Activated B cell treated with CpG ODN at 0.5 μM for 24 hours (primary cell): ENCODE measurements around the gene FARP2. TPM values are rescaled to one million over a fixed set of nuclear protein-coding genes. Genes with fewer than 3 reads are reported as not detected.

Experiments used
- ATAC-seq: fragments of 200-7000 bp; cut with Tn5 transposase; one replicate; pipeline ENCODE4 v1.10.0; 2021; ENCODE audit warnings: low read depth, mild to moderate bottlenecking, moderate library complexity
- CTCF ChIA-PET: fragments of 350-600 bp; sonication (Branson Sonifier 250); formaldehyde crosslinking; loops from one replicate; lab custom pipeline; 2021; ENCODE audit warnings: antibody characterized with exemption; lab: Charles Lee
- POLR2A ChIA-PET: fragments of 350-600 bp; sonication (Branson Sonifier 250); formaldehyde crosslinking; loops from one replicate; lab custom pipeline; 2021; ENCODE audit warnings: antibody characterized with exemption; lab: Charles Lee
- DNase-seq: peaks from one replicate; pipeline ENCODE4 v3.0.0; 2022
- H3K27ac Mint-ChIP-seq: one replicate; pipeline ENCODE4 v1.8.0; 2020; ENCODE audit warnings: mixed read lengths
- H3K27me3 Mint-ChIP-seq: one replicate; pipeline ENCODE4 v1.8.0; 2021; ENCODE audit warnings: mixed read lengths
- H3K36me3 Mint-ChIP-seq: one replicate; pipeline ENCODE4 v1.8.0; 2021; ENCODE audit warnings: low read depth, mixed read lengths
- H3K4me1 Mint-ChIP-seq: one replicate; pipeline ENCODE4 v1.8.0; 2021; ENCODE audit warnings: mixed read lengths
- H3K4me3 Mint-ChIP-seq: one replicate; pipeline ENCODE4 v1.8.0; 2020; ENCODE audit warnings: mild to moderate bottlenecking, mixed read lengths
- H3K9me3 Mint-ChIP-seq: one replicate; pipeline ENCODE4 v1.8.0; 2020; ENCODE audit warnings: mixed read lengths
- intact Hi-C: fragments of 100-400 bp; cut with micrococcal nuclease; formaldehyde crosslinking; loops from one replicate; pipeline ENCODE4 v1.15.1; 2024
- total RNA-seq: library from RNA; stranded (reverse); gene quantifications from 2 replicates; pipeline ENCODE4 v1.2.3, GENCODE V29; 2022
- TF ChIP-seq, protein P1 (sequence below): fragments of 200-600 bp; IDR thresholded peaks from one replicate; pipeline ENCODE4 v1.8.0; 2022; ENCODE audit warnings: antibody characterized with exemption, mild to moderate bottlenecking

Gene FARP2
- total RNA-seq, 1 donor from 2014 or later, result 91.2 TPM

DNA sequence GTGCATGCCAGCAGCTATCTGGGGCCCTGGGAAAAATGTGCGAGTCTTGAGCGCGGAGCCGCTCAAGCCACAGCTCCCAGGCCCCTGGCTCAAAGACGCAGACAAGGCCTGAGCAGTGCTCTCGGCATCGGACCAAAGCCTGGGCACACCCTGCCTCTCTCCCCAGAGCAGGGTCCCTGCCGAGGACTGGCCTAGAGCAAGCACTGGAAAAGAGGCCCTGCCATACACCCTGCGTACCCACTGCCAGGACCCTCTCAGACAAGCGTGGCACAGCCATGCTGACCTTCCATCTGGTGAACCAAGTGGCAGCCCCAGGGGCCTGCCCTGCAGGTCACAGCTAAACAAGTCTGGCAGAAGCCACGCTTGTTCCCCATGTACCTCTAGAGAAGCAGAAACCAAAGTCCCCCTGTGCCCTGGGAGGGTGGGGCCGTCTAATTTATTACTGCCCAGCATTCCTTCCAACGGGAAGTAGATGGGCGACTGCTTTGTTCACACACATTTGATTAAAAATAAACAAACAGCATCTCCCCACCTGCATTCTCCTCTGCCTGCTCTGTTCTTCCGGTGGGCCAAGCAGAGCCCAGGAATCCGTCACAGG, 138.3 kb downstream of the FARP2 start:
- H3K36me3 Mint-ChIP-seq, result peaks cover 66% of the 10 kb centered on the region
- no peaks in the 10 kb centered on the region for H3K27me3 Mint-ChIP-seq
- DNase-seq (no peak), ATAC-seq (no peak)
- no peaks in the 10 kb centered on the region for H3K4me1 Mint-ChIP-seq
- H3K27ac Mint-ChIP-seq, result no peak overlapping the region
- POLR2A ChIA-PET, result no interaction called here
- H3K4me3 Mint-ChIP-seq, result no peak overlapping the region
- TF ChIP-seq, protein P1, sequence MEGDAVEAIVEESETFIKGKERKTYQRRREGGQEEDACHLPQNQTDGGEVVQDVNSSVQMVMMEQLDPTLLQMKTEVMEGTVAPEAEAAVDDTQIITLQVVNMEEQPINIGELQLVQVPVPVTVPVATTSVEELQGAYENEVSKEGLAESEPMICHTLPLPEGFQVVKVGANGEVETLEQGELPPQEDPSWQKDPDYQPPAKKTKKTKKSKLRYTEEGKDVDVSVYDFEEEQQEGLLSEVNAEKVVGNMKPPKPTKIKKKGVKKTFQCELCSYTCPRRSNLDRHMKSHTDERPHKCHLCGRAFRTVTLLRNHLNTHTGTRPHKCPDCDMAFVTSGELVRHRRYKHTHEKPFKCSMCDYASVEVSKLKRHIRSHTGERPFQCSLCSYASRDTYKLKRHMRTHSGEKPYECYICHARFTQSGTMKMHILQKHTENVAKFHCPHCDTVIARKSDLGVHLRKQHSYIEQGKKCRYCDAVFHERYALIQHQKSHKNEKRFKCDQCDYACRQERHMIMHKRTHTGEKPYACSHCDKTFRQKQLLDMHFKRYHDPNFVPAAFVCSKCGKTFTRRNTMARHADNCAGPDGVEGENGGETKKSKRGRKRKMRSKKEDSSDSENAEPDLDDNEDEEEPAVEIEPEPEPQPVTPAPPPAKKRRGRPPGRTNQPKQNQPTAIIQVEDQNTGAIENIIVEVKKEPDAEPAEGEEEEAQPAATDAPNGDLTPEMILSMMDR, result no peak
- CTCF ChIA-PET, result no interaction called here
- intact Hi-C loops, result no loop called here
- H3K9me3 Mint-ChIP-seq, result no peaks in the 10 kb centered on the region

DNA sequence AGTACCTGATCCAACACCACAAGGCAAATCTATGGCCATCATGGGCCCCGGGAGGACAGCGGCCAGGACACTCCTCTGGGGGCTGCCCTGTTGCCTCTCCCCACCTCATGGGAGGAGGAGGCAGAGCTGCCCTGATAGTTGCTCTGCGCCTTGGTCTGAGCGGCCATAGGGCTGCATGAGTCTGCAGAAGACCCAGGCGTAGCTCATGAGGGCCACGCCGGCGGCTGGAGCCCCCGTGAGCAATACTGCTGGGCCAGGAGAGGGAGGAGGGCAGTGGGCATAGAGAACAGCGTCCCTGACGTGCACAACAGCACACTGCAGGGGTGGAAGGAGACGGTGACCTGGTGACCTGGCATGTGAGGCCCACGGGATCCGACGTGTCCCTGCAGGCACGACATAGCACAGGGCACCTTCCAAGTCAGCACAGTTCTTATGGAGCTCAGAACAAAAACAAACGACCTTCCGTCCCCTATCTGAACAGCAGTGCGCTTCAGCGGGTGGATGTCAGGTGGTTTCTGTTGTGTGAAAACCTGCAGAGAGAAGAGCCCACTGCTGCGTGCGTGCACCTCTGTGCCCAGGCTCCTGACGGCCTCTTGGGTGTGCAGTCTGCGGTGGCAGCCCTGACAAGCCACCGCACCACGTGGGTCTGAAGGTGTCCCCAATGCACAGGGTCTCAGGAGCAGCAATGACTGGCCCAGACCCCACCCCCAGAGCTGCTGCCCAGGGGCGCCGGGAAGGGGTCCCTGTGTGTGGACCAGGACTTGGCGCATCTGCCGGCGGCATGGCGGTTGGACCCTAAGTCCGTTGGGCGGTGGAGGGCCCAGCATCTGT, 139.3 kb downstream of the FARP2 start:
- ChIA-PET CTCF (no interaction called here), POLR2A (interaction anchor here (0.8 kb wide), 1 partner anchor 14 kb away, joined by 3 read pairs; no protein-coding TSS in a partner anchor)
- Mint-ChIP-seq H3K27me3 (no peaks in the 10 kb centered on the region), H3K27ac (peak overlapping the region; percentile 35), H3K36me3 (peaks cover 67% of the 10 kb centered on the region), H3K4me3 (no peak overlapping the region), H3K4me1 (no peaks in the 10 kb centered on the region), H3K9me3 (no peaks in the 10 kb centered on the region)
- DNase-seq, result no peak
- ATAC-seq, result no peak
- intact Hi-C loops, result no loop called here
- TF ChIP-seq, protein P1, result no peak

DNA sequence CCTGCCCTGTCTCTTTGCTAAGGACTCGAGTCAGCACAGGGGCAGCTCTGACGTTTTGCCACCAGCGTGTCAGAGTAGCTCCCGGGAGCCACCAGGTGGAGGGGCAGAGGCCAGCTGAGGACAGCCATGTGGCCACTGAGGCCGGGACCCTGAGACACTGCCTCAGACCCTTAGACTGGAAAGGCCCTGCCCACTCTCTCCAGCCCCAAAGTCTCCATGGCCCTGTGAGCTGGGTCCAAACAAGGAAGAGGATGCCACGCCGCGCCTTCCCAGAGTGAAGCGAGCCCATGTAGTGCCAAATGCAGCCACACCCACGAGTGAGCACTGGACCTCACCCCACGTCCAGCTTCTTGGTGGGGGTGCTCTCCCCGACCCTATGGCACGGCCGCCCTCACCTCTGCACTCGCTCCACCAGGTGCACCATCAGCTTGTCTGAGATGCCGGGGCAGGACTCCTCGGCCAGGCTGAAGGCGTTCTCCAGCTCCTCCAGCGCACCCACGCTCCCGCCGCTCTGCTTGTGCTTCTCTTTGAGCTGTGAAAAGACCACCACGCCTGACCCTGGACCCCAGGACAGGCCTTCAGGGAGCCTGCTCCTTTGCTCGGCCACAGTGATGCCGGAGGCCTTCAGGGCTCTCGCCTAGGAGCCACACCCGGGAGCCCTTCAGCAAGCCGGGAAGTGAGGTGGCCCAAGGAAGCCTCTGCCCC, 140.1 kb downstream of the FARP2 start:
- ATAC-seq (no peak), DNase-seq (no peak)
- H3K9me3 Mint-ChIP-seq, result no peaks in the 10 kb centered on the region
- H3K4me3 Mint-ChIP-seq, result no peak overlapping the region
- H3K27me3 Mint-ChIP-seq, result no peaks in the 10 kb centered on the region
- H3K36me3 Mint-ChIP-seq, result peaks cover 62% of the 10 kb centered on the region
- POLR2A ChIA-PET, result interaction anchor here (0.8 kb wide), 1 partner anchor 15 kb away, joined by 3 read pairs; no protein-coding TSS in a partner anchor
- intact Hi-C loops, result no loop called here
- no peaks in the 10 kb centered on the region for H3K4me1 Mint-ChIP-seq
- CTCF ChIA-PET, result no interaction called here
- TF ChIP-seq, protein P1, result no peak
- no peak overlapping the region for H3K27ac Mint-ChIP-seq

DNA sequence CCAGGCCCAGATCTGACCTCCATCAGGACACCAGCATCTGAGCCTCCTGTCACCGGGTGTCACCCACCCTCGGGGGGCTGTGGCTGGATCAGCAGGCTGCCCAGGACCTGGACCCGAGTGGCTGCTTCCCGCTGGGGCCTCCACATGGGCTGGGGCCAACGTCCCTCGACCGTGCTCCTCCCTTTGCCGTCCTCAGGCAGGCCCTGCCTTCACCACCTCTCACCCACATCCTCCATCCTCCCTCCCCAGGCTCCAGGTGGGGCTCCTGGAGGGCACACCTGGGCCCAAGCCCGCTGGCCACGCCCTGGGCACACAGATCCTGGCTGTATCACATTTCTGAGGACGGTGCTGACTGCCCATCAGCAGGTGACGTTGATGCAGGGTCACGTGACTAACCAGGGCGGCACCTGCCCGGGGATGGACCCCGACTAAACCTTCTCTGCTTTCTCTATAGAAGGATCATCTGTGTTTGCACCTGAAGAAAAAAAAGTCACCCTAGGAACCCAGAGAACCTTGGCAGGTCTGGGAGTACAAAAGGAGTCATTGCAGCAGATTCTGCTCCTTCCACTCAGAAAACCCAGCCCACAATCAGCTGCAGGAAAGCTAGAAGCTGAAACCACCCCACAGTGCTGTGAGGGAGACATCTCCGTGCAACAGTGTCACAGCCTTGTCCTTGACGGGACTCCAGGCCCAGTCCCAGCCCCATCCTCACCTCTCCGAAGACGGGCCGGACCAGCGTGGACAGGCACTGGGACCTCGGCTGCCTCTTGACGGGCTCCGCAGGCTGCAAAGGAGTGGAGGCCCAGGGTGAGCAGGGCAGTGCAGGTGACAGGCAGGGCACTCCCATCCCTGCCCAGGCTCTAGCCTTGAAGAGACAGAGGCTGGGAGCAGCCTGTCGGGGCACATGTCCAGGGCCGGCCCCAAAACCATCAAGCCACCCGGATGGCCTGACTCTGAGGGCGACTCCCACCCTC, 141.1 kb downstream of the FARP2 start:
- peaks cover 62% of the 10 kb centered on the region for H3K36me3 Mint-ChIP-seq
- TF ChIP-seq, protein P1, result no peak

More for the DNA sequence above, 141.1 kb downstream of the FARP2 start:
- ChIA-PET CTCF (no interaction called here), POLR2A (no interaction called here)
- ATAC-seq (no peak), DNase-seq (no peak)
- Mint-ChIP-seq H3K4me1 (no peaks in the 10 kb centered on the region), H3K27ac (no peak overlapping the region), H3K9me3 (no peaks in the 10 kb centered on the region), H3K27me3 (no peaks in the 10 kb centered on the region), H3K4me3 (no peak overlapping the region)
- intact Hi-C loops, result no loop called here
